Right atrium auricular region (tissue), 2 donors: ENCODE data around the gene C1orf210. TPM values are rescaled to one million over a fixed set of nuclear protein-coding genes. Genes with fewer than 3 reads are reported as not detected.

ENCODE experiments used
- DNase-seq: peaks from one replicate; pipeline ENCODE4 v3.0.0-alpha.2; 2019; ENCODE audit warnings: low spot score
- H3K27ac ChIP-seq, 2 donors: fragments of 200-600 bp; sonication (generic); 1 replicate in 1 of 2; 2 replicates in 1 of 2; pipeline ENCODE4 v1.5.1; 2016 to 2019
- H3K27me3 ChIP-seq, 2 donors: fragments of 200-600 bp; sonication (generic); one replicate each; pipeline versions ENCODE4 v1.5.1 to v1.6.0; 2017 to 2019
- H3K36me3 ChIP-seq: fragments of 200-600 bp; sonication (generic); one replicate; pipeline ENCODE4 v1.5.1; 2016
- H3K4me1 ChIP-seq, 2 donors: fragments of 200-600 bp; sonication (generic); one replicate each; pipeline versions ENCODE4 v1.5.1 to v1.6.0; 2017 to 2019
- H3K4me3 ChIP-seq, 2 donors: fragments of 200-600 bp; sonication (generic); 1 replicate in 1 of 2; 2 replicates in 1 of 2; pipeline ENCODE4 v1.5.1; 2017 to 2019; ENCODE audit warnings: mild to moderate bottlenecking in 1 of 2, moderate library complexity in 1 of 2
- H3K9me3 ChIP-seq, 2 donors: fragments of 200-600 bp; sonication (generic); one replicate each; pipeline ENCODE4 v1.5.1; 2019
- CTCF ChIP-seq, 2 donors: fragments of 200-600 bp; sonication (generic); IDR thresholded peaks; one replicate each; pipeline ENCODE4 v1.5.1; 2019; ENCODE audit warnings: antibody characterized with exemption in 2 of 2
- total RNA-seq, 2 donors: library from RNA; depleted of rRNA; stranded (reverse); fragments of >200 nt; gene quantifications; one replicate each; pipeline ENCODE4 v1.1.0, GENCODE V29; 2016

The C1orf210 gene
- total RNA-seq, 2 donors from 2014 or later = not detected

GRCh38 chr1:43269627-43270375 is 15.6 kb downstream of the C1orf210 start, which contains the start of gene TMEM125:
TMEM125 (plus strand) TSS chr1:43269983; CDS start chr1:43272723, 2,740 bp downstream.
- no peaks in the 10 kb centered on the region for H3K27me3 ChIP-seq
- no peak for TF ChIP-seq CTCF (IDR thresholded peaks at IDR 0.05)
- H3K4me1 ChIP-seq = peaks cover 0 to 20% of the 10 kb centered on the region in 2 donors
- H3K9me3 ChIP-seq = no peaks in the 10 kb centered on the region
- DNase-seq = no peak
- H3K36me3 ChIP-seq = no peaks in the 10 kb centered on the region
- no peak within 1 kb of the TSS for H3K27ac ChIP-seq
- peak within 1 kb of the TSS; percentile 23 to 31 for H3K4me3 ChIP-seq

DNA sequence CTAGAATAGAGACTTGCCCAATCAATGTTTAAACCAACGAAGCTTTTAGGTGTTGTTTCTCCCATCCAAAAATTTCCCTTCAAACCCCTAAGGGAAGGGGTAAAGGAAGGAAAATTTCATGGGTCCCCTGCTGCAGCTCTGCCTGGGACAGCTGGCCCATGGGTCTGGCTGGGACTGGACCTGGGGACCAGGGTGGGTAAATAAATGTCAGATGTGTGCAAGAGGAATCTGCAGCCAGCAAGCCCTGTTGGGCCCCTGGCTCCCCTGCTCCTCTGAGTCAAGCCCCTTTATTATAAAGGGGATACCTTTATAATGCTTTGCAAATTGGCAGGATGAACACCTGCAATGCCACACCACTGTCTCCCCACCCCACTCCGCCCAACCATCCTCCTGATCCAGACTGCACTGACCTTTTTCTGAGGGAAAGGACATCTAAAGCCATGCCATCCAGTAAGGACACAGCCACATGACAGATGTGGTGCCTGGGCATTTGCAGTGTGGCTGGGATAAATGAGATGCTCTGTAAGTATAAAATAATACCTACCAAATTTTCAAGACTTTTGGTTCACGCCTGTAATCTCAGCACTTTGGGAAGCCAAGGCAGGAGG is 17.5 kb downstream of the C1orf210 start:
- Histone ChIP-seq H3K4me3 (no peak overlapping the region), H3K9me3 (no peaks in the 10 kb centered on the region), H3K27ac (no peak overlapping the region), H3K36me3 (no peaks in the 10 kb centered on the region), H3K27me3 (no peaks in the 10 kb centered on the region), H3K4me1 (peaks cover 0 to 9% of the 10 kb centered on the region in 2 donors)
- no peak for DNase-seq
- no peak for TF ChIP-seq CTCF (IDR thresholded peaks at IDR 0.05)

GRCh38 chr1:43267291-43267805 is 18.0 kb downstream of the C1orf210 start:
- peaks cover 0 to 9% of the 10 kb centered on the region in 2 donors for H3K4me1 ChIP-seq
- no peak overlapping the region for H3K4me3 ChIP-seq
- no peak overlapping the region for H3K27ac ChIP-seq
- no peaks in the 10 kb centered on the region for H3K36me3 ChIP-seq
- H3K9me3 ChIP-seq = no peaks in the 10 kb centered on the region
- no peak for DNase-seq
- no peak for TF ChIP-seq CTCF (IDR thresholded peaks at IDR 0.05)
- no peaks in the 10 kb centered on the region for H3K27me3 ChIP-seq

DNA sequence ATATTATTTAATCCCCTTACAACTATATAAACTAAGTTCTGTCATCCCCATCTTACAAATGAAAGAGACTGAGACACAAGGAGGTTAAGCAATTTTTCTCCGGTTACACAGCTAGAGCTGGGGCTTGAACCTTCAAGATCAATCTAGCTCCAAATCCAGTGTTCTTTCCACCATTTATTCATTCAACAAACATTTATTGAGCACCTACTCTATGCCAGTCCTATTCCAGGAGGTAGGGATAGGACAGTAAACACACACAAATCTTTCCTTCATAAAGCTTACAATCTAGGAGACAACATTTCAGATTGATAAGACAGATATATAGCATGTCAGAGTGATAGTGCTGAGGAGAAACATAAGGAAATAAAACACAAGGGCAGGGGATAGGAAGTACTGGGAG is 18.5 kb downstream of the C1orf210 start:
- H3K4me3 ChIP-seq = no peak overlapping the region
- H3K27ac ChIP-seq = no peak overlapping the region
- H3K4me1 ChIP-seq = peaks cover 0 to 9% of the 10 kb centered on the region in 2 donors
- no peak for TF ChIP-seq CTCF (IDR thresholded peaks at IDR 0.05)
- H3K27me3 ChIP-seq = no peaks in the 10 kb centered on the region
- H3K36me3 ChIP-seq = no peaks in the 10 kb centered on the region
- DNase-seq = no peak
- no peaks in the 10 kb centered on the region for H3K9me3 ChIP-seq

GRCh38 chr1:43265431-43265830 is 19.9 kb downstream of the C1orf210 start:
- no peak overlapping the region for H3K4me3 ChIP-seq
- no peak for TF ChIP-seq CTCF (IDR thresholded peaks at IDR 0.05)
- no peaks in the 10 kb centered on the region for H3K36me3 ChIP-seq
- no peaks in the 10 kb centered on the region for H3K9me3 ChIP-seq
- no peak overlapping the region for H3K27ac ChIP-seq
- no peak for DNase-seq
- peaks cover 0 to 3% of the 10 kb centered on the region in 2 donors for H3K4me1 ChIP-seq
- H3K27me3 ChIP-seq = no peaks in the 10 kb centered on the region
